ENCODE measurements around the gene FAM184B.
A peak's percentile ranks its signal among the peaks of the same experiment; 100 is the strongest.

GRCh38 chr4:17614416-17615299 is 166.8 kb downstream of the FAM184B start, which contains the start of gene MED28:
- TF ChIP-seq TAF1 (IDR thresholded peaks at IDR 0.05; ENCODE audit: low read depth) (peak; percentile 77), CTCF (IDR thresholded peaks at IDR 0.05; ENCODE audit: poor library complexity, severe bottlenecking) (peak; percentile 44), EZH2 (IDR thresholded peaks at IDR 0.05; ENCODE audit: borderline replicate concordance, insufficient read depth, low read length, poor library complexity, severe bottlenecking) (no peak), SMC3 (conservative IDR thresholded peaks at IDR 0.05; ENCODE audit: poor library complexity) (peak; percentile 61), EP300 (conservative IDR thresholded peaks at IDR 0.05; ENCODE audit: poor library complexity, severe bottlenecking) (peak; percentile 43), POLR2AphosphoS5 (IDR thresholded peaks at IDR 0.05) (peak; percentile 95), REST (IDR thresholded peaks at IDR 0.05; ENCODE audit: borderline replicate concordance) (peak; percentile 87)

All from neural cell (in vitro differentiated cells).